HG02970 (cell line): ENCODE data around the gene CDH26.

Experiments used
- ATAC-seq: cut with Tn5 transposase; IDR thresholded peaks from one replicate; pipeline ENCODE4 v1.9.1; 2021; ENCODE audit warnings: mild to moderate bottlenecking, moderate library complexity, moderate number of reproducible peaks; ENCODE audit not compliant: unreplicated experiment, low FRiP score

The CDH26 gene

DNA sequence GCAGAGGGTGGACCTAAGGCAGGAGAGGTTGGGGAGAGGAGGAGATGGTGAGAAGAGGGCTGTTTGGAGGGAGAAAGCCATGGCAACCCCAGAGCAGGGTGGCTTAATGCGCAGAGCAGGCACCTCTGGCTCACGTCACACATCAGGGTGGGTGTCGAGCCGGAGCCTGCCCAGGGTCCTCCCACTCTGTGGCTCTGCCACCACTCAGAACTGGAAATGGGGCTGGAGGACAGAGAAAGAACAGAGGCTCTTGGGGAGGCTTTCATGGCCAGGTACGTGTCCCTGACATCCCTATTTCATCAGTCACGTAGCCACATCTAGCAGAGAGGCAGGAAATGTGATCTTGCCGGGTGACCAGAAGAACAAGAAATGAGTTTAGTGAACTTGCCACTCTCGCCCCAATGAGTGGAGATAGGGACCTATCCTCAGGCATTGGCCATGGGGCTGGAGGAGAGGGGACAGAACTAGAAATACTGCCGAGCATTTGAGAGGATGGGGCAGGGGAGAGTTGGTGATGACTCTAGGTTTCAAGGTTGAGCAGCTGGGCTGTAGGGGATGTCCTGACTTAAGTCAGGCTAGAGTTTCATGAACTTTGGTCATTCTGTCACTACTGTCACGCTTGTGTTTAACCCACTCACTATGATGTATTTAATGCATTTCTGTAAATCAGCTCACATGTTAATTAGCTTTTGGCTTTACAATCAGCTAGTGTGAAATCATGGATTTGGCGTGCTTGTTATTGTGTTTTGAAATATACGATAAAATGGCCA lies 52.7 kb downstream of the CDH26 start:
- no peak for ATAC-seq

DNA sequence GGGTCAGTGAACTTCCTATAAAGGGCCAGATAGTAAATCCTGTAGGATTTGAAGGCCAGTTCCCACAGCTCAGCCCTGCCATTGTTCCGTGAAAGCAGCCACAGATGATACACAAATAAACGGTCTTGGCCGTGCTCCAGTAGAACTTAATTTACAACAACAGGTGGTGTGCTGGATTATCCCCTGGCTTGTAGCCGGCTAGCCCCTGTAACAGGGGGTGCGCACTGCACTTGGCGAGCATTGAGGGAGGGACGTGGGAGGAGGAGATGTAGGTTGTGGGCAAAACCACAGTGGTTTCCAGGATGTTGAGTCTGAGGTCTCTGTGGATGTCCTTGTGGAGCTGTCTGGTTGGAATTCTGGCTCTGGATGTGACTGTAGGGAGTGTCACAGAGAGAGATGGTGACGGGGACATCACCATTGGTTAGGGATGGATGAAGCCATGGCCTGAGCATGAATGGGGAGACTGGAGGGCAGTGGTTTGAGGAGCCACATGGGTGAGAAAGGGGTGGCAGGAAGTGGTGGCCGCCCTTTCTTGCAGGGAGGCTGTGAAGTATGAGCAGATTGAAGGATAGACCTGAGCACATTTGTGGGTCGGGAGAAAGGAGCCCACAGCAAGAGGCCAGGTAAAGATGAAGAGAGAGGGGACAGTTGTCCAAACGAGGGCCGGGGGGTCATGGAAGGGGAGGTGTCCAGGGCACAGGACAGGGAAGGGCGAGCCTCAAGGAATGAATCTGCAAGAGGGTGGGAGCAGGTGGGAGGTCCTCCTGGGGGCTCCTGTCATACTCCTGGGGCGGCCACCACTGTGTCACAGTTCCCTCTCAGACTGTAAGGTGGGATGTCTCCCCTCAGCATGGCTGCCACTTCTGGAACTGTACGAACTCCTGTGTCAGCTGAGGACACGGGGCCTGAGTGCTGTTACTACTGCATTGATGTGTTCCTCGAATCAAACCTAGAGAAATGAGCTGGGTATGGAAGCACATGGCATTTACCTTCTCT lies 53.6 kb downstream of the CDH26 start:
- ATAC-seq: no peak

DNA sequence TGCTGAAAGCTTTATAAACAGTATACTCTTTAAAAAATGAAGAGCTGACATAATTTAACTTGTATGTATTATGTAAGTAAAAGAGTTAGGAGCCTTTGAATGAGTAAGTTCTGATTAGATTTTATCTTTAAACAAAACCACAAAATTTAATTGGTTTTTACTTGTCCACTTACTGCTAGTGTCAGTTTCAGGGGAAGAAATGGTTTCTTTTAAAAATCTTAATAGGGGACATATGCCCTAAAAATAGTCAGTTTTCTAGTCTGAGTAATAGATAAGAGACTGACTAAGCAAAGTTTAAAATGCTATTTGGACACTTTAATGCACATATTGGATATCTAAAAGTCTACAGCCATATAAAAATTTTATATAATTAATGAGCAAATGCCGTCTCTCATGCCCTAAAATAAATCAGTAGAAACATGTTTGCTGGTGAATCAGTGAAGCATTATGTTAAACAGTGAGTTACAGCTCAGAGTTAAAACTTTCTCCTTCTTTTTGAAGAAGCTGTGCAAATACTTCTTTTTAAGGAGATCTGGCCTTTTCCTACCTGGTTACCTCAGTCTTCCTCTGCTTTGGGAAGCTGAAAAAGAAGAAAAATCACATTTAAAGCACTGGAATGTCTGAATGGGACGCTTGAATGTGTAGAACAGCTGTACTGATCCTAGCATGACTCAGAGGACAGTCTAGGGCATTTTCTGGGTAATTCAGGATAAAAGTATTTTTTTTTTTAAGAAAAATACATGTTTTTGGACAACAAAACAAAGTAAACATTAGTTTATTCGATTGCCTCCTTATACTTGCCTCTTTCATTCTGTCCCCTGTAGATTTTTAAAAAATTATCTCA lies 55.3 kb downstream of the CDH26 start:
- ATAC-seq: no peak

DNA sequence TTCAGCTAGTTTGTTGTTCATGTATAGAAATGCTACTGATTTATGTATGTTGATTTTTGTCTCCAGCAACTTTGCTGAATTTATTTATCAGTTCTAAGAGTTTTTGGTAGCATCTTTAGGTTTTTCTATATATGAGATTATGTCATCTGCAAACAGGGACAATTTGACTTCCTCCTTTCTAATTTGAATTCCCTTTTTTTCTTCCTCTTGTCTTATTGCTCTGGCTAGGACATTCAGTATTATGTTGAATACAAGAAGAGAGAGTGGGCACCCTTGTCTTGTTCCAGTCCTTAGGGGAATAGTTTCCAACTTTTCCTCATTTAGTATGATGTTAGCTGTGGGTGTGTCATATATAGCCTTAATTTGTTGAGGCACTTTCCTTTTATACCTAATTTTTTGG lies 58.2 kb downstream of the CDH26 start:
- no peak for ATAC-seq

DNA sequence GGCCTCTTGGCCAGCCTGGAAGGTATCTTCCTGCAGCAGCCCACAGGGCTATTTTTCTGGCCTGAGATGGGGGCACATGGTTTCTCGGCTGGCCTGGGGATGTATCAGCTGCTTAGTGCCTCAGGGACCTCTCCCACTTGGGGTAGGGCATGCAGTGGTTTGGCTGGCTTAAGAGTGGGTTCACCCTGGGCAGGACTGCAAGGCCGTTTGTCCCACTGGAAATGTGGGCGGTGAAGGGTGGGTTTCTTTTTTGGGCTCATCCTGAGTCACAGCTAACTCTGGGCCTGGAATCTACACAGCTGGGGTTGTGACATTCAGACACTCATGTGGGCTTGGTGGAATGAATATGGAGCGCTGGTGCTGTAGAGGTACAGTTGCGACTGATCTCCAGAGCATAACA lies 62.0 kb downstream of the CDH26 start:
- no peak for ATAC-seq

- no peak for ATAC-seq
These were observed 62.9 kb downstream of the CDH26 start for GRCh38 chr20:60021104-60021503.

DNA sequence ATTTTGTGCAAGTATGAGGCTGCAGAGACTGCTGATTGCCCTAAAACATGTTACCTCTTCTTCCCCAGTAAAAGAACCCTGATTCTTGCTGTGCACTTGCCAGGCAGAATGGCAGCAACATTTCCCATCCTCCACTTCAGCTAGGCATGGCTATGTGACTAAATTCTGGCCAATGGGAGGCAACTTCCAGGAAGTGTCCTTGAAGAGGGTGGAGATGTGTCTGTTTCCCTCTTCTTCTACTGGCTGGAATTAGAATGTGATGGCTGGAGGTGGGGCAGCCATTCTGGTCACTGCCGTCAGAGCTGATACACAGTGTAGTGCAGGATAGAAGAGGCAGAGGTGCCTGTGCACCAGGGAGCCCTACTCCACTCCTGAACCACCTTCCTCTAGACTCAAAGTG lies 64.6 kb downstream of the CDH26 start:
- ATAC-seq: no peak

DNA sequence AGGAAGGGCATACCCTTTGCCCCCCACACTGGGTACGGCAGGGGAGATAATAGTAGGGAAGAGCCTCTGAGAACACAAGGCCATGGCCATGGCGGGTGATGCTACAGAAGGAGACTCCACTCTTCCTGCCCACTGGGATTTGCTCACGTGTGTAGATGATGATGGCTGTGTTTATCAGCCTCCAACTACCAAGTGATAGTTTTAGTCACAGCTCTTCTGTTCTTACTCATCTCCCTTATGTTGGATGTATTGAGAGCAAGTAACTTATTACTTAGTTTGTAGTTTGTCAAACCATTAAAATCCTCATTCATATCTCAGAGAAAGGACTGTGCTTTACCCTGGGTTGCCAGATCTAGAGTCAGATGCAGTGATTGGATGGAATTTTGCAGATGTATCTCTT lies 66.0 kb downstream of the CDH26 start:
- ATAC-seq: no peak

- no peak for ATAC-seq
These were observed 66.6 kb downstream of the CDH26 start for GRCh38 chr20:60024801-60025200.

DNA sequence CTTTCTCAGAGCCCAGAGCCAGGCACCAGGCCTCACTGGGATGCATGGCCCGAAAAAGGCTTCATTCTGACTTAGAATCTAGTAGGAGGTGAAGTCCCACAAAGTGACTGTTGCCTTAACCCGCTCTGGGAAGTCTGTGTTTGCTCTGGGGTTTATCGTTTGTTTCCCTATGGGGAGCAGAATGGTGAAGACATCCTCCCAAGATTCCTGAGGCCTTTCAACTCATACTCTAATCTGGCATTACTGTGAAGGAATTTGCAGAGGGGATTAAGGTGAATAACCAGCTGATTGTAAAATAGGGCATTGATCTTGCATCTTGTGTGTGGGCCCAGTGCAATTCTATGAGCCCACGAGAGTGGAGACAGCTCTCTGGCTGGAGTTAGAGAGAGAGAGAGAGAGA lies 67.8 kb downstream of the CDH26 start:
- ATAC-seq: no peak

- ATAC-seq: no peak
These were observed 72.2 kb downstream of the CDH26 start for GRCh38 chr20:60030471-60030870.

DNA sequence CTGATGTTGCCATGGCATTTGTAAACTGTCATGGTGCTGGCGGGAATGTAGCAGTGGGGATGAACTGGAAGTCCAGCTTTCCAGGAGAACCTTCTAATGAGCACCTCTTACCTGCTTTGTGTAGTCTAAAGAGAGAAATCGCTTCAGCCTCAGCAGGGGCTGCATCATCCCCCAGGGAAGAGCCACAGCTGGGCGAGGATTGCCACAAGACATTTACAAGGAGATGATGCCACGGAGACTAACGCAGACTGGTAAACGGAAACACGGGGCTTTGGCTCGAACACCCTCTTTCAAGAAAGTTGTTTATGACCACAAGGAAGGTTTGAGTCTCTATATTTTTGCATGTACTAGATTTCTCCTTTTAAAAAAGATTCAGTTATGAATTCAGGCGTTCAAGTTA lies 72.9 kb downstream of the CDH26 start:
- no peak for ATAC-seq

- ATAC-seq: no peak
These were observed 76.2 kb downstream of the CDH26 start for GRCh38 chr20:60034231-60035110.

- no peak for ATAC-seq
These were observed 77.3 kb downstream of the CDH26 start for GRCh38 chr20:60035486-60035885.

GRCh38 chr20:60036346-60036745 lies 78.1 kb downstream of the CDH26 start:
- ATAC-seq: no peak

GRCh38 chr20:60036746-60037499 lies 78.7 kb downstream of the CDH26 start:
- no peak for ATAC-seq

DNA sequence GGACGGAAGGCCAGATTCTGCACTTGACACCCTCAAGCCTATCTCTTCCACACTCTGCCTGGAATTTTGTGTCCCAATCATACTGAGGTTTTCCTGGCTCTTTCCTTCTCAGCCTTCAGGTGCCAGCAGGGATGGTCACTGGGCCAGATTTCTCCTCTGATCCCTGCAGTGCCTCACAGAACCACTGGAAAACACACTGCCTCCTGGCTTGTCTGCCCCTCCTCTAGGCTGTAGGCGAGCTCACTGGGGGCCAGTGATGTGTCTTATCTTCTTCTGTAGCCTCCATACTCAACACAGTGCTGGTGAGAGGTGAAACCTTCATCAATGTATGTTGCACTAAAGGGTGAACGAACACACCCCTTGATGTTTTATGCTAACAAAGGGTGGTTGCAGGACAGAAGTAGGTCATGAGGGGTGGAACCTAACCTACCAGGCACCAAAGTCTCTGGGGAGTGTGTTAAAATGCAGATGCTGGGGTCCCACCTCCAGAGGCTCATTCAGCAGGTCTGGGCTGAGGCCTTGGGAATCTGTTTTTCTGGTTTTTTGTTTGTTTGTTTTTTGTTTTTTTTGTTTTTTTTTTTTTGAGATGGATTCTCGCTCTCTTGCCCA lies 80.3 kb downstream of the CDH26 start:
- ATAC-seq: no peak

DNA sequence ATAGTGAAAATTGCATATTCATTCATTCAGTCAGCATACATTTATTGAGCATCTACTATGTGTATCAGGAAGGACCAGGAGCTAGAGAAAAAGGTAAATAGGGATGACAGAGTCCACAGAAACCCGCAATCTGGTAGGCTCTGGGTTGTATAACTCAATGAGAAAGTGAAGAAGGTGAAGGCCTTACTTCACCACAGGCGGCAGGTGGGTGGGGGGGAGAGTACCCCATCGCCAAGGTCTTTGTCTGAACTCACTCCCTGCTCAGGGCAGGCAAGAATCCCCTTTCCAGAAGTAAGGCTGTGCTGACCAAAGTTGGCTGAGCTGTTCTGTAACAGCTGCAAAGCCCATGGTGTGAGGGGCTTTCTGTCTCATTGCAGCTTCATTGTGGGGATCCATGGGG lies 81.3 kb downstream of the CDH26 start:
- ATAC-seq: no peak
